Measurements from ENCODE around the gene FTO.
"Not testable (repeated sequence)": the region's sequence is repeated elsewhere in the genome, so short reads cannot be mapped to it uniquely, and the experiment has no call there.

FTO gene

GRCh38 chr16:54178478-54178976 is 474.6 kb downstream of the FTO start:
- intact Hi-C loops (cut with DNase I; ENCODE audit: low total_unique reads), result no loop called here
- no peaks in the 10 kb centered on the region for H3K4me1 ChIP-seq
- no peak overlapping the region for H3K4me3 ChIP-seq
- H3K36me3 ChIP-seq, result no peaks in the 10 kb centered on the region
- H3K27ac ChIP-seq, result no peak overlapping the region
- DNase-seq, result no peak
- no peak for TF ChIP-seq CTCF (IDR thresholded peaks at IDR 0.05)
- peaks cover 0 to 31% of the 10 kb centered on the region in 2 donors for H3K27me3 ChIP-seq
- no peaks in the 10 kb centered on the region for H3K9me3 ChIP-seq

GRCh38 chr16:54180421-54181359 is 476.7 kb downstream of the FTO start:
- Histone ChIP-seq H3K27me3 (peaks cover 0 to 26% of the 10 kb centered on the region in 2 donors), H3K27ac (no peak overlapping the region), H3K4me3 (no peak overlapping the region), H3K36me3 (no peaks in the 10 kb centered on the region), H3K4me1 (no peaks in the 10 kb centered on the region), H3K9me3 (no peaks in the 10 kb centered on the region)
- DNase-seq, result no peak
- no peak for TF ChIP-seq CTCF (IDR thresholded peaks at IDR 0.05)
- intact Hi-C loops (cut with DNase I; ENCODE audit: low total_unique reads), result no loop called here

- H3K4me3 ChIP-seq; intact Hi-C loops (cut with DNase I; ENCODE audit: low total_unique reads); H3K27ac ChIP-seq; H3K36me3 ChIP-seq; DNase-seq; H3K4me1 ChIP-seq; H3K9me3 ChIP-seq: not testable (repeated sequence)
- H3K27me3 ChIP-seq, result peaks cover 0 to 21% of the 10 kb centered on the region in 2 donors
Measured at GRCh38 chr16:54181683-54182329, 477.9 kb downstream of the FTO start.

- Histone ChIP-seq H3K4me1 (no peaks in the 10 kb centered on the region), H3K27me3 (peaks cover 0 to 9% of the 10 kb centered on the region in 2 donors), H3K9me3 (no peaks in the 10 kb centered on the region), H3K27ac (no peak overlapping the region), H3K36me3 (no peaks in the 10 kb centered on the region), H3K4me3 (no peak overlapping the region)
- intact Hi-C loops (cut with DNase I; ENCODE audit: low total_unique reads), result no loop called here
- no peak for TF ChIP-seq CTCF (IDR thresholded peaks at IDR 0.05)
- DNase-seq, result no peak
Measured at GRCh38 chr16:54185045-54185444, 481.1 kb downstream of the FTO start.

GRCh38 chr16:54191163-54191562 is 487.2 kb downstream of the FTO start:
- H3K4me3 ChIP-seq, result no peak overlapping the region
- no peaks in the 10 kb centered on the region for H3K36me3 ChIP-seq
- no peak for DNase-seq
- no peak overlapping the region for H3K27ac ChIP-seq
- intact Hi-C loops (cut with DNase I; ENCODE audit: low total_unique reads), result loop anchor here (5.0 to 10.0 kb wide), 2 partner anchors 94 to 741 kb away; partner anchors contain the start of genes IRX3 and IRX5
- peaks cover 0 to 9% of the 10 kb centered on the region in 2 donors for H3K27me3 ChIP-seq
- H3K4me1 ChIP-seq, result peaks cover 0 to 18% (median 15%) of the 10 kb centered on the region in 4 donors
- no peak for TF ChIP-seq CTCF (IDR thresholded peaks at IDR 0.05)
- H3K9me3 ChIP-seq, result no peaks in the 10 kb centered on the region

- intact Hi-C loops (cut with DNase I; ENCODE audit: low total_unique reads), result loop anchor here (5.0 to 10.0 kb wide), 2 partner anchors 93 to 741 kb away; partner anchors contain the start of genes IRX3 and IRX5
Measured at GRCh38 chr16:54191592-54191991, 487.6 kb downstream of the FTO start.

More at GRCh38 chr16:54191592-54191991, 487.6 kb downstream of the FTO start:
- DNase-seq, result no peak
- H3K36me3 ChIP-seq, result no peaks in the 10 kb centered on the region
- TF ChIP-seq CTCF (IDR thresholded peaks at IDR 0.05), result no peak
- H3K4me1 ChIP-seq, result peaks cover 0 to 18% (median 15%) of the 10 kb centered on the region in 4 donors
- H3K4me3 ChIP-seq, result no peak overlapping the region
- H3K27me3 ChIP-seq, result peaks cover 0 to 9% of the 10 kb centered on the region in 2 donors
- H3K27ac ChIP-seq, result no peak overlapping the region
- no peaks in the 10 kb centered on the region for H3K9me3 ChIP-seq
